Measurements from ENCODE around the gene SHOC2. TPM values are rescaled to one million over a fixed set of nuclear protein-coding genes. Genes with fewer than 3 reads are reported as not detected.

SHOC2 gene
- total RNA-seq, 1 donor from 2014 or later = 45.9 TPM

GRCh38 chr10:110972231-110973134 is 53.1 kb downstream of the SHOC2 start:
- Mint-ChIP-seq H3K9me3 (ENCODE audit: low read depth) (peaks cover 5% of the 10 kb centered on the region), H3K4me1 (ENCODE audit: low read depth) (peaks cover 6% of the 10 kb centered on the region), H3K4me3 (ENCODE audit: low read depth) (no peak overlapping the region), H3K36me3 (ENCODE audit: insufficient read depth) (peaks cover 6% of the 10 kb centered on the region), H3K27me3 (no peaks in the 10 kb centered on the region), H3K27ac (peak overlapping the region; percentile 12)
- no peak for TF ChIP-seq CTCF (IDR thresholded peaks at IDR 0.05; ENCODE audit: unreplicated experiment)
- no peak for DNase-seq (ENCODE audit: low spot score, unreplicated experiment)

GRCh38 chr10:110973400-110973799 is 54.0 kb downstream of the SHOC2 start:
- Mint-ChIP-seq H3K27me3 (no peaks in the 10 kb centered on the region), H3K4me1 (ENCODE audit: low read depth) (peaks cover 8% of the 10 kb centered on the region), H3K27ac (no peak overlapping the region), H3K36me3 (ENCODE audit: insufficient read depth) (peaks cover 7% of the 10 kb centered on the region), H3K9me3 (ENCODE audit: low read depth) (peaks cover 5% of the 10 kb centered on the region), H3K4me3 (ENCODE audit: low read depth) (no peak overlapping the region)
- no peak for DNase-seq (ENCODE audit: low spot score, unreplicated experiment)
- TF ChIP-seq CTCF (IDR thresholded peaks at IDR 0.05; ENCODE audit: unreplicated experiment) = no peak

GRCh38 chr10:110976577-110976976 is 57.2 kb downstream of the SHOC2 start:
- DNase-seq (ENCODE audit: low spot score, unreplicated experiment) = no peak
- H3K4me1 Mint-ChIP-seq (ENCODE audit: low read depth) = peaks cover 8% of the 10 kb centered on the region
- peaks cover 18% of the 10 kb centered on the region for H3K36me3 Mint-ChIP-seq (ENCODE audit: insufficient read depth)
- H3K27ac Mint-ChIP-seq = no peak overlapping the region
- no peaks in the 10 kb centered on the region for H3K27me3 Mint-ChIP-seq
- H3K4me3 Mint-ChIP-seq (ENCODE audit: low read depth) = no peak overlapping the region
- no peak for TF ChIP-seq CTCF (IDR thresholded peaks at IDR 0.05; ENCODE audit: unreplicated experiment)
- peaks cover 5% of the 10 kb centered on the region for H3K9me3 Mint-ChIP-seq (ENCODE audit: low read depth)

GRCh38 chr10:110977662-110978061 is 58.3 kb downstream of the SHOC2 start:
- DNase-seq (ENCODE audit: low spot score, unreplicated experiment) = no peak
- H3K4me1 Mint-ChIP-seq (ENCODE audit: low read depth) = peaks cover 4% of the 10 kb centered on the region
- H3K9me3 Mint-ChIP-seq (ENCODE audit: low read depth) = peaks cover 5% of the 10 kb centered on the region
- H3K36me3 Mint-ChIP-seq (ENCODE audit: insufficient read depth) = peaks cover 18% of the 10 kb centered on the region
- no peak overlapping the region for H3K4me3 Mint-ChIP-seq (ENCODE audit: low read depth)
- TF ChIP-seq CTCF (IDR thresholded peaks at IDR 0.05; ENCODE audit: unreplicated experiment) = no peak
- no peaks in the 10 kb centered on the region for H3K27me3 Mint-ChIP-seq
- H3K27ac Mint-ChIP-seq = no peak overlapping the region

GRCh38 chr10:110978204-110978603 is 58.8 kb downstream of the SHOC2 start:
- peaks cover 5% of the 10 kb centered on the region for H3K9me3 Mint-ChIP-seq (ENCODE audit: low read depth)
- H3K4me3 Mint-ChIP-seq (ENCODE audit: low read depth) = no peak overlapping the region
- peaks cover 2% of the 10 kb centered on the region for H3K4me1 Mint-ChIP-seq (ENCODE audit: low read depth)
- peaks cover 19% of the 10 kb centered on the region for H3K36me3 Mint-ChIP-seq (ENCODE audit: insufficient read depth)
- DNase-seq (ENCODE audit: low spot score, unreplicated experiment) = no peak
- no peaks in the 10 kb centered on the region for H3K27me3 Mint-ChIP-seq
- no peak for TF ChIP-seq CTCF (IDR thresholded peaks at IDR 0.05; ENCODE audit: unreplicated experiment)
- H3K27ac Mint-ChIP-seq = no peak overlapping the region

Data from progenitor cell of endocrine pancreas (in vitro differentiated cells).